ENCODE results near the gene RAPGEF4. TPM values are rescaled to one million over a fixed set of nuclear protein-coding genes. Genes with fewer than 3 reads are reported as not detected.

RAPGEF4 gene
- total RNA-seq, 1 experiment from 2014 or later: 2.2 TPM

- no peak for TF ChIP-seq ZNF512 (CRISPR knock-in tag; IDR thresholded peaks at IDR 0.05; ENCODE audit: borderline replicate concordance)
These were observed 308.4 kb downstream of the RAPGEF4 start (continued) for GRCh38 chr2:173043897-173044519.

DNA sequence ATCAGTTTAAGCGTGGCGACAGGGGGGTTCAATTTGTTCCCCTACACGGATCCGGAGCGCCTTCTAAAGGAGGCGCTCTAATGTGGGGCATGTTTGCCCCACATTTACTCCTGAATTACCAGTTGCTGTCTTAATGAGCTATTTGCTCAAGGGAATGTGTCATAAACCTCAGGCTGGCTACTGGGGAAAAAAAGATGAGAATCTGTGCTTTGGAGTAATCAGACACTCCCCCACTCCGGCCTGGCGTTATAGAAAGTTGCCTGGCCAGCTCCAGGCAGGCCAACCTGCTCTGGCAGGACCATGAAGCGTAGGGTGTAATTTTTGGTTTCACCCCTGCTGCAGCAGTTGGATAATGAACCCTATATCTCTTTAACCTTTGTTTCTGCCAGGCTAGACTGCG is 309.0 kb downstream of the RAPGEF4 start:
- Mint-ChIP-seq H3K9me3 (no peaks in the 10 kb centered on the region), H3K27me3 (ENCODE audit: low read depth) (no peaks in the 10 kb centered on the region), H3K4me3 (no peak overlapping the region), H3K4me1 (0 out of 2 replicates have a peak, but pooled peaks cover 3% of the 10 kb centered on the region), H3K36me3 (no peaks in the 10 kb centered on the region), H3K27ac (no peak overlapping the region)
- ChIA-PET POLR2A (no interaction called here), CTCF (interaction anchor here (0.6 to 2.0 kb wide), 6 partner anchors 11 to 1946 kb away, joined by 3 to 9 read pairs (median 4); no protein-coding TSS in a partner anchor)
- TF ChIP-seq USF1 (CRISPR knock-in tag; IDR thresholded peaks at IDR 0.05) (no peak), EMX1 (CRISPR knock-in tag; IDR thresholded peaks at IDR 0.05) (no peak), RELA (CRISPR knock-in tag; IDR thresholded peaks at IDR 0.05; ENCODE audit: borderline replicate concordance) (no peak), USF2 (CRISPR knock-in tag; IDR thresholded peaks at IDR 0.05) (no peak), TCF7 (CRISPR knock-in tag; IDR thresholded peaks at IDR 0.05; ENCODE audit: low read depth) (no peak), CTCF (IDR thresholded peaks at IDR 0.05) (no peak)
- TF ChIP-seq, protein P1, sequence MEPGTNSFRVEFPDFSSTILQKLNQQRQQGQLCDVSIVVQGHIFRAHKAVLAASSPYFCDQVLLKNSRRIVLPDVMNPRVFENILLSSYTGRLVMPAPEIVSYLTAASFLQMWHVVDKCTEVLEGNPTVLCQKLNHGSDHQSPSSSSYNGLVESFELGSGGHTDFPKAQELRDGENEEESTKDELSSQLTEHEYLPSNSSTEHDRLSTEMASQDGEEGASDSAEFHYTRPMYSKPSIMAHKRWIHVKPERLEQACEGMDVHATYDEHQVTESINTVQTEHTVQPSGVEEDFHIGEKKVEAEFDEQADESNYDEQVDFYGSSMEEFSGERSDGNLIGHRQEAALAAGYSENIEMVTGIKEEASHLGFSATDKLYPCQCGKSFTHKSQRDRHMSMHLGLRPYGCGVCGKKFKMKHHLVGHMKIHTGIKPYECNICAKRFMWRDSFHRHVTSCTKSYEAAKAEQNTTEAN (CRISPR knock-in tag; IDR thresholded peaks at IDR 0.05): no peak
- TF ChIP-seq, protein P2, sequence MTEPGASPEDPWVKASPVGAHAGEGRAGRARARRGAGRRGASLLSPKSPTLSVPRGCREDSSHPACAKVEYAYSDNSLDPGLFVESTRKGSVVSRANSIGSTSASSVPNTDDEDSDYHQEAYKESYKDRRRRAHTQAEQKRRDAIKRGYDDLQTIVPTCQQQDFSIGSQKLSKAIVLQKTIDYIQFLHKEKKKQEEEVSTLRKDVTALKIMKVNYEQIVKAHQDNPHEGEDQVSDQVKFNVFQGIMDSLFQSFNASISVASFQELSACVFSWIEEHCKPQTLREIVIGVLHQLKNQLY (CRISPR knock-in tag; IDR thresholded peaks at IDR 0.05): no peak
- ATAC-seq: no peak
- no peak for DNase-seq (ENCODE audit: low spot score)

DNA sequence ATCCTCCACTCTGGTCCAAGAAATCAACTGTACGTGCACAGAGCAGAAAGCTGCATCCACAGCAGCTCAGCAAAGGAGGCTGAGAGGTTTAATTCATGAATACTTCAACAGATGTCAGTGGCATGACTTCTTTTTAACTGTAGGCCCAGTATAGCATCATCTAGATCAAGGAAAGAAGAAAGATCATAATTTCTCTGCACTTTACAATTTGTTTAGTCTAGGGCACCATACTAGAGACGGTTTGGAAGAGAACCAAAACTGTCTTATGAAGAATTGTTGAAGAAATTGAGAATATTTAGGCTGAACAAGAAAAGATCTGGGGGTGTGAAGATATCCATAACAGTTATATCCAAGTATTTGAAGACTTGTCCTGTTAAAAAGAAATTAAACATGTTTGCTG is 309.5 kb downstream of the RAPGEF4 start:
- no peaks in the 10 kb centered on the region for H3K9me3 Mint-ChIP-seq
- POLR2A ChIA-PET: no interaction called here
- no peak overlapping the region for H3K4me3 Mint-ChIP-seq
- DNase-seq (ENCODE audit: low spot score) (no peak), ATAC-seq (no peak)
- no peak overlapping the region for H3K27ac Mint-ChIP-seq
- 0 out of 2 replicates have a peak, but pooled peaks cover 3% of the 10 kb centered on the region for H3K4me1 Mint-ChIP-seq
- CTCF ChIA-PET: interaction anchor here (0.9 to 2.0 kb wide), 3 partner anchors 11 to 46 kb away, joined by 4 to 9 read pairs (median 8); no protein-coding TSS in a partner anchor
- H3K27me3 Mint-ChIP-seq (ENCODE audit: low read depth): no peaks in the 10 kb centered on the region
- no peaks in the 10 kb centered on the region for H3K36me3 Mint-ChIP-seq
- no peak for TF ChIP-seq PRDM15 (CRISPR knock-in tag; IDR thresholded peaks at IDR 0.05)
- TF ChIP-seq FOXP1 (CRISPR knock-in tag; IDR thresholded peaks at IDR 0.05; ENCODE audit: borderline replicate concordance): no peak
- TF ChIP-seq ZNF396 (CRISPR knock-in tag; IDR thresholded peaks at IDR 0.05; ENCODE audit: borderline replicate concordance): no peak
- no peak for TF ChIP-seq ZNF138 (CRISPR knock-in tag; conservative IDR thresholded peaks at IDR 0.05)
- no peak for TF ChIP-seq FOXJ3 (CRISPR knock-in tag; IDR thresholded peaks at IDR 0.05; ENCODE audit: borderline replicate concordance)
- no peak for TF ChIP-seq GRHL2 (CRISPR knock-in tag; IDR thresholded peaks at IDR 0.05; ENCODE audit: insufficient replicate concordance, severe bottlenecking)
- no peak for TF ChIP-seq CTCF (IDR thresholded peaks at IDR 0.05)
- no peak for TF ChIP-seq MXD4 (CRISPR knock-in tag; IDR thresholded peaks at IDR 0.05; ENCODE audit: borderline replicate concordance)
- TF ChIP-seq, protein P1 (CRISPR knock-in tag; IDR thresholded peaks at IDR 0.05): no peak
